ENCODE measurements around the gene PTPRG.

The PTPRG gene

DNA sequence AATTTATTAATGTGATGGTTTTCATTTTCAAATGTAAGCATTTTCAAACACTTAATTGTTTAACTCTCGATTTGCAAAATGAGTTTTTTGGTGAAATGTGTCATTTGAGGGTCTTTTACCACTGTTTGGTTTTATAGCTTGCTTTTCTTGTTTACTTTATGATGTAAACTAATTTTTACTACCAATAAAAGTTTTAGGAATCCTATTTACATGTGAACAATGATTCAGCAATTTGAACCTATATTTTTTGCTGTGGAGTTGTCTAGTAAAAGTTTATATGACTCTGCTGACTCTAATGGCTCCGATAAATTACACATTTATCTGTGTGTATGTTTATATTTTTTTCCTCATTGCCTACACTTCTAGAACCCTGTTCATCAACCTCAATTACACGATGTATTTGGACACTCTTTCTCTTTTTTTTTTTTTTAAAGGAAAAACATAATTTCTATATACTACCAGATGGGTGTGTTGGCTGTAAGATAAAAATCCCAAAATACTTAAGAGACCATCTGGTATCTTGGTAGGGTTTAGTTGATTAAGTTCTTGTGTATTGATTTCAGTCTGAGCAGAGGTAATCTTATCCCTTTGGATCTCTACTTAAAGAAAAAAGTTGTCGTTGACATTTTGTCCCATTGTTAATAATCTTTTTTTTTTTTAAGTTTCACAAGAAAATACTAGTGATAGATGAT is 89.5 kb downstream of the PTPRG start:
- no peak for DNase-seq (ENCODE audit: low read depth)

DNA sequence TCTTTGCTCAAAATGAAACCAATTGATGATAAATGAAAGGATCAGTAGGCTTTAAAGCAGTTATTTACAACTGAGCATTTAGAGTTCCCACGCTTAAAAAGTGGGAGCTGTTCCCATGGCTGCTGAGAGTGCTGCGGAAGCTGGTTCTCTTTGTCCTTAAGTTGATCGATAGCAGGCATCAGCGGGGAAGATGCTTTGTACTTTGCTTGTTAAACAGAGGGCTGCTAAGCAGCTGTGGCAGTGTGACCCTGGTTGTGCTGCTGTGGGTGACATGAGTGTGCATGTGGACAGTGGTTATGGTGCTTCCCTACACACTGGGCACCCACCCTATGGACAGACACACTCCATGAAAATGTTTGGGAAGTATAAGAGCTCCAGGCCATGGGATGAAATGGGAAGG is 96.3 kb downstream of the PTPRG start:
- DNase-seq (ENCODE audit: low read depth): no peak

- DNase-seq (ENCODE audit: low read depth): no peak
These were observed 101.5 kb downstream of the PTPRG start for GRCh38 chr3:61662861-61663260.

DNA sequence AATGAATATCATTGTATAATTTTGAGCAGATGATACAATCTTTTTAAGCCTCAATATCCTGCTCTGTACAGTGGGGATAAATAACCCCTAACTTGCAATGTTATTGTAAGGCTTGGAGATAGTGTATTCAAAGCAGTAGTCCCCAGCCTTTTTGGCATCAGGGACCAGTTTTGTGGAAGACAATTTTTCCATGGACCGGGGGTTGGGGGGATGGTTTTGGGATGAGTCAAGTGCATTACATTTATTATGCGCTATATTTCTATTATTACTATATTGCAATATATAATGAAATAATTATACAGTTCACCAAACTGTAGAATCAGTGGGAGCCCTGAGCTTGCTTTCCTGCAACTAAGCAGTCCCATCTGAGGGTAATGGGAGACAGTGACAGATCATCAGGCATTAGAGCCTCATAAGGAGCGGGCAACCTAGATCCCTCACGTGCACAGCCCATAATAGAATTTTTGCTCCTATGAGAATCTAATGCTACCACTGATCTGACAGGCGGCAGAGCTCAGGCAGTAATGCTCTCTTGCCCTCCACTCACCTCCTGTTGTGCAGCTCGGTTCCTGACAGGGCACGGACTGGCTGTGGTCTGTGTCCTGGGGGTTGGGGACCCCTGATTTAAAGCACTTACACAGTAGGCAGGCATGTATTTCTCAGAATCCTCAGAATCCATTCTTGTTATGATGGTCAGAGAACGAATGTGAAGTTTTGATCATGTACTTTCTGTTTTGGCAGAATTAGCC is 102.2 kb downstream of the PTPRG start:
- no peak for DNase-seq (ENCODE audit: low read depth)

GRCh38 chr3:61664105-61664482 is 102.7 kb downstream of the PTPRG start:
- DNase-seq (ENCODE audit: low read depth): peak; percentile 87

DNA sequence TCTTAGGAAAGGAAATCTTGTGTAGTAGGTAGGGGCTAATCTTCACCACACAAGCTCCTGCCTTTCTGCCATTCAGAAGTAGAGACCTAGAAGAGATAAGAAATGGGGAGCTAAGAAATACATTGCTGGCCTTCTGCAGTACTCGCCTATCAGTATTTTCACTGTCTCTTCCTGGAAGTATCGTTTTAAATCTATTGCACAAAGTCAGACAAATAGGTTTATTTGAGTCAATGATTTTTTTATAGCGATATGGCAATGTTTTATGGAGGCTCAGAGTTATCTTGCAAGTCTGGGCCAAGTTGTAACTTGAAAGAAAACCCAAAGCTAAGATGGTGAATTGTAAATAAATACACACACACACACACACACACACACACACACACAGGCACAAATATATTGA is 103.8 kb downstream of the PTPRG start:
- DNase-seq (ENCODE audit: low read depth): no peak

- DNase-seq (ENCODE audit: low read depth): no peak
These were observed 104.6 kb downstream of the PTPRG start for GRCh38 chr3:61665987-61666386.

DNA sequence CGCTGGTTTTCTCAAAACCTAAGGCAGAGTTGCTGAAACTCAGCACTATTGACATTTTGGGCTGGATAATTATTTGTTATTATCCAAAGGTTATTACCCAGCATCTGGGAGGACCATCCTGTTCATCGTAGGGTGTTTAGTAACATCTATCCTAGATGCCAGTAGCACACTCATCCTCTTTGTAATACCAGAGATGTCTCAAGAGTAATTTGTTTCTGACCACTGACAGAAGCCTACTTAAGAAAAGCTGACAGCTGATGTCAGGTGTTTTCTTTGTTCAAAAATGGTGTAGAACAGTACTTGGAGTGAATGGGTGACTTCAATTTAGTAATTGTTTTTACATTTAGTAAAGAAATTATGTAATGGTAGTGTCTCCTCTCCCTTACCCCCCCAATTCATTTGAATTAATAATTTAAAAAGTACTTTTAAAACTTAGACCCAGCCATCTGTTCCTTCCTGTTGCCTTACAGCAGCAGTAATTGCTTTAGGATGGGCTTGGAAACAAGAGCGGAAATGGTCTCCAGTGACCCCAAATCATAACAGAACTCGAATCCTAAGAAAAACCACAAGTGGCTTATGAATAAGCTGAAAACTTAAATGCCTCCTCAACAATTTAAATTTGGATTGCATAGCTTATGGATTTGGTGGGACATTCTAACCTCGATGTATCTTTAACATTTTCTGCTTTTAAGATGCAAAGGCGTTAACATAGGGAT is 105.4 kb downstream of the PTPRG start:
- peak; percentile 23 for DNase-seq (ENCODE audit: low read depth)

GRCh38 chr3:61667383-61667782 is 106.0 kb downstream of the PTPRG start:
- peak; percentile 46 for DNase-seq (ENCODE audit: low read depth)

GRCh38 chr3:61667814-61668213 is 106.4 kb downstream of the PTPRG start:
- peak; percentile 20 for DNase-seq (ENCODE audit: low read depth)

DNA sequence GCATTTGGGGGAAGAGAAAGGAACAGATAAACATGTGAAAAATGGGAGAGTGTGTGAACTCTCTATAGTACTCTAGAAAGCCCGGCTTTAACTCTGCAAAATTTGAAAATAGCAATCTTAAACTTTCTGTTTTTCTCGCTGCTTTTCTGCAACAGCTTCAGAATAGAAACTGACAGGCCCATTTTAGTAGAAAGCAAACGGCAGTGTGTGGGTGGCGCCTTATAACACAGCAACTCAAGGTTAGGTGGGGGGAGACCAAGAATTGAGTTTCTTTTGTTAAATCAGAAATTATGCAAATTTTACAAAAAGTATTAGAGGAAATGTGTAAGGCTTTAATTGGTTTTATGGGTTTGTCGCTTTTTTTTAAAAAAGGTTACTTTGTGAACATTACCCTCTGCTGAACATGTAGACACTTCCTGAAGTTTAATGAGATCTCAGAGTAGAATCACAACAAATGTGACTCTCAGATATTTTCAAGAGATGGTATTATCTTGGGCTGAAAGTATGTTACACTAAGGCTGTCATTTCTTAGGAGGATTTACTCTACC is 107.0 kb downstream of the PTPRG start:
- DNase-seq (ENCODE audit: low read depth): no peak

DNA sequence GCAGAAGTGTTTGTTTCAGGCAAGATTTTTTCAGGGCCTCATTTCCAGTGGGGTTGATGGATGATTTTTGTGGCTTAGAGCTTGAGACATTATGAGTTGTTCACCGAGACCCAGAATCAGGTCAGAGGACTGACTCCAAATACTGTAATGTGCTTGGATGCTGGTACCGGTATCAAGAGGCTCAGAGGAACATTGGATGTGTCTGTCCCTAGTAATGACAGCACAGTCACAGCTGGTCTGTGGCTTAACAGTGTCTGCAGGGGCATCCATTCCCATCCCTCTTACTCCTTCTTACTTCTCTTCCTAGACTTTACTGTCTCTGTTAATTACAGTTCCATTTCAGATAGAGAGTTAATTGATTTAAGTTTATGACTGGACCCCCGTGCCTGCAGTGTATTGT is 107.8 kb downstream of the PTPRG start:
- no peak for DNase-seq (ENCODE audit: low read depth)

DNA sequence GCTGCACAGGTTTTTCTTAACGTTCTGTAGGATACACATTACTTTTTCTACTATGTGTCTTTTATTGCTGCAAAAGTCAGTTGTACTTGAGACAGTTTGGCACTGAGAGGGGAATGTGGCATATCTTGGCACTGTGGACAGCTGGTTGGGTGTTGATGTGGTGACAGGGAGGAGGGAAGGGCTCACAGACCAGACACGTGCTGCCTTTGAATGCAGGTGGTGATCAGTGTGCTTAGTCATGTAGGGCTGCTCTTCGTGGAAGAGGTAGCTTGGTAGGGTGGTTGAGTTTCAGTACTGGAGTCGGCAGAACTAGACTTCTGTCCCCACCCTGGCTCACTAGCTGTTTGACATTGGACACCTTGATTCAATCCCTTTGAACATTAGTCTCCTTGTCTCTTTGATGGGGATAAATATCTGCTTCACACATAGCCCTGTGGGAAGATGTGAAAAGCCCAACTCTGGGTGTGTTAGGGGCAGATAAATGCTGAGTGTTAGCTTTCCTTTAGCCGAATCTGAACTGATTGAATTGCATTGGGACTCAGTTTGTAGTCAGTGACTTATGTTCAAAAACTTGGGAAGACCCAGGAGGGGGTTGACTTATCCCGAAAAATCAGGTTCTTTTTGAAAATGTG is 108.4 kb downstream of the PTPRG start:
- DNase-seq (ENCODE audit: low read depth): no peak

GRCh38 chr3:61673651-61674050 is 112.3 kb downstream of the PTPRG start:
- DNase-seq (ENCODE audit: low read depth): no peak

DNA sequence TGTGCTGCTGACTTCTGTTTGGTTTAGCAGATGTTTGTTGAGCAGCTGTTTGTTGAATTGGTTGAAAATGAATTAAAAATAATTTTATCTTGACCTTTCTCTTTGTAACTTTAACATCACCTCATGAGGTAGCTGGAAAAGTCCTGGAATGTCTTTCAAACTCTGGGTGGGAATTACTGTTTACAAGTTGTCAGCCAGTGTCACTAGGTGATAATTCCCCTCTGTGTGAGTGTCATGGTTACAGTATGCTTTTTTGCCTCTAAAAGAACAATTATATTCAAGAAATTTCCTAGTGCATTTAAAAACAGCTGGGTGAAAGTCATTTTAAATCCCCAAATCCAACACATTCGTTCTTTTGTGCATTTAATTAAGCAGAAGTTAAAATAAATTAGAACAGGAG is 113.2 kb downstream of the PTPRG start:
- no peak for DNase-seq (ENCODE audit: low read depth)

DNA sequence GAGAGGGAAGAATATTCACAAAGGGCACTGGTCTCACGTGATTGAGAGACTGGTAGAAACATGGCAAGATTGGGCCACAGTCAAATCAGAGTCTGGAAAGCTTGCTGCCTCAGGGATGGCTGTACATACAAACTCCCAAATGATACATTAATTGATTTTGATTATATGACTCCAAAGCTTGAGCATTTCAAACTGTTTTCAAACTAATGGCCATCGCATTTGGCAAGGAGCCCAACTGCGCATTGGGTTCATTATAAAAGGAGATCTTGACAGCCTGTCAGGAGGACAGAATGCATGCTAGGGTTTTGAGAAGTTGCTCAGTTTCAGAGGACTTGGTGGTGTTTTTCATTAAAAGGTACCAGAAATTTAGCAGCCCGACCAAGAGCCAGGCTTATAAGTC is 117.7 kb downstream of the PTPRG start:
- no peak for DNase-seq (ENCODE audit: low read depth)

GRCh38 chr3:61680617-61681016 is 119.2 kb downstream of the PTPRG start:
- DNase-seq (ENCODE audit: low read depth): no peak

GRCh38 chr3:61681636-61682035 is 120.3 kb downstream of the PTPRG start:
- no peak for DNase-seq (ENCODE audit: low read depth)

- DNase-seq (ENCODE audit: low read depth): peak; percentile 24
These were observed 121.5 kb downstream of the PTPRG start for GRCh38 chr3:61682671-61683548.

GRCh38 chr3:61683549-61684236 is 122.3 kb downstream of the PTPRG start:
- no peak for DNase-seq (ENCODE audit: low read depth)

DNA sequence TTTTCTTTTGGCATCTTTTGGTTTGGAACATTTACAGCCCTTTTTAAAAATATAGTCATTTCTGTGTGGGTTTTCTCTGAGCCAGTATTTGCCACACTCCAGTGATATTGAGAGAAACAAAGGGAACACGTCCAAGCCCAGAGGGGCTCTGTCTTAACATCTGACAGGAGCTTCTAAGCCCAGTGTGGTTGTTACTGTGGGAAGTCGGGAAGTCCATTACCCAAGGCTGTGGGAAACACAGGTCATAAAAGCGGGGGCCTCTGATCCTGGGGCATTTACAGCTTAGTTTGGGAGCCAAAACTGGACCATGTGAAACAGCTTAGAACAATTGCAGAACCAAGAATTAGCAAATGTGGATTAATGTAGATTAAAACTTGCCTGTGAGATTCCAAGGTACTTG is 123.0 kb downstream of the PTPRG start:
- no peak for DNase-seq (ENCODE audit: low read depth)

Measured in iris pigment epithelial cell (primary cell).